ENCODE data around the gene GALNTL6. TPM values are rescaled to one million over a fixed set of nuclear protein-coding genes. Genes with fewer than 3 reads are reported as not detected.

The GALNTL6 gene
- total RNA-seq, 1 donor from 2014 or later = not detected

GRCh38 chr4:172838111-172838510 is 1024.9 kb downstream of the GALNTL6 start:
- Mint-ChIP-seq H3K4me3 (no peak overlapping the region), H3K9me3 (no peaks in the 10 kb centered on the region), H3K27ac (no peak overlapping the region), H3K4me1 (no peaks in the 10 kb centered on the region), H3K36me3 (ENCODE audit: low read depth) (no peaks in the 10 kb centered on the region), H3K27me3 (no peaks in the 10 kb centered on the region)
- intact Hi-C loops (cut with micrococcal nuclease) = no loop called here
- DNase-seq = no peak

GRCh38 chr4:172838943-172839342 is 1025.7 kb downstream of the GALNTL6 start:
- Mint-ChIP-seq H3K4me1 (no peaks in the 10 kb centered on the region), H3K27me3 (no peaks in the 10 kb centered on the region), H3K36me3 (ENCODE audit: low read depth) (no peaks in the 10 kb centered on the region), H3K27ac (no peak overlapping the region), H3K4me3 (no peak overlapping the region), H3K9me3 (no peaks in the 10 kb centered on the region)
- no peak for DNase-seq
- intact Hi-C loops (cut with micrococcal nuclease) = no loop called here

GRCh38 chr4:172842779-172843178 is 1029.6 kb downstream of the GALNTL6 start:
- Mint-ChIP-seq H3K4me3 (no peak overlapping the region), H3K4me1 (no peaks in the 10 kb centered on the region), H3K9me3 (no peaks in the 10 kb centered on the region), H3K27me3 (no peaks in the 10 kb centered on the region), H3K27ac (no peak overlapping the region), H3K36me3 (ENCODE audit: low read depth) (no peaks in the 10 kb centered on the region)
- intact Hi-C loops (cut with micrococcal nuclease) = no loop called here
- no peak for DNase-seq

GRCh38 chr4:172843192-172843591 is 1030.0 kb downstream of the GALNTL6 start:
- no peak overlapping the region for H3K27ac Mint-ChIP-seq
- H3K36me3 Mint-ChIP-seq (ENCODE audit: low read depth) = no peaks in the 10 kb centered on the region
- no peaks in the 10 kb centered on the region for H3K9me3 Mint-ChIP-seq
- H3K27me3 Mint-ChIP-seq = no peaks in the 10 kb centered on the region
- H3K4me3 Mint-ChIP-seq = no peak overlapping the region
- DNase-seq = no peak
- intact Hi-C loops (cut with micrococcal nuclease) = no loop called here
- H3K4me1 Mint-ChIP-seq = no peaks in the 10 kb centered on the region

GRCh38 chr4:172844556-172844955 is 1031.4 kb downstream of the GALNTL6 start:
- no peak overlapping the region for H3K27ac Mint-ChIP-seq
- no peaks in the 10 kb centered on the region for H3K36me3 Mint-ChIP-seq (ENCODE audit: low read depth)
- H3K4me3 Mint-ChIP-seq = no peak overlapping the region
- no peaks in the 10 kb centered on the region for H3K4me1 Mint-ChIP-seq
- no peaks in the 10 kb centered on the region for H3K9me3 Mint-ChIP-seq
- H3K27me3 Mint-ChIP-seq = no peaks in the 10 kb centered on the region
- DNase-seq = no peak
- intact Hi-C loops (cut with micrococcal nuclease) = no loop called here

DNA sequence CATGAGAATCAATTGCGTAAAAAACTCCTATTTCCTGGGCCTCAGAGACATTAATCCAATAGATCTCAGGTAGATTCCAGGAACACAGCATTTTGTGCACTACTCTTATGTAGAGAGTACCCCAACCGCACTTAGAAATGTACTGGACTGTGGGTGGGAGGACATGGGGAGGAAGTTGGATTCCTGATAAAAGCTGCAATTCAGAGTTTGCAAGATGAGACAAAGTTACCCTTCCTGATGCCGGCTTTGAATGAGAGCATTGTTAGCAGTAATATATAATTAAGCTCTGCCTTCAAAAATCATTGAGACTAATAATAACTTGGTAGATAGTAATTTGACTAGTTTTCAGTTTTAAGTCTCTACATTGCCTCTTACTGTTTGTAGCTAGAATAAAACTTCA is 1032.1 kb downstream of the GALNTL6 start:
- Mint-ChIP-seq H3K27me3 (no peaks in the 10 kb centered on the region), H3K4me3 (no peak overlapping the region), H3K36me3 (ENCODE audit: low read depth) (no peaks in the 10 kb centered on the region), H3K4me1 (no peaks in the 10 kb centered on the region), H3K9me3 (no peaks in the 10 kb centered on the region), H3K27ac (no peak overlapping the region)
- intact Hi-C loops (cut with micrococcal nuclease) = no loop called here
- DNase-seq = no peak

DNA sequence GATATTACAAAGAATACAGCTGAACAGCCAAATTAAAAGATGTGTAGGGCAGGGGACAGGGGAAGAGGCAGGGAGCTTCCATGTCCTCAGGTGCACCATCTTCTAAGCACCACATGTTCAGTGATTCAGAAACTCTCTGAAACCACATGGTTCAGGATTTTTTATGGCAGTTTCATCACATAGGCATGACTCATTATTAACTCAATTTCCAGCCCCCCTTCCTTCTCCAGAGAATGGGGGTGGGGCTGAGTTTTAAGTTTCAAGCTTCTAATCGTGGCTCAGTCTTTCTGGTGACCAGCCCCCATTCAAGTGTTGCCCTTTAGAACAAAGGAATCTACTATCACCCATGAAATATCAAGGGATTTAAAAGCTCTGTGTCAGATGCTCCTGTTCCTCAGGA is 1037.6 kb downstream of the GALNTL6 start:
- intact Hi-C loops (cut with micrococcal nuclease) = no loop called here
- Mint-ChIP-seq H3K27ac (no peak overlapping the region), H3K27me3 (no peaks in the 10 kb centered on the region), H3K36me3 (ENCODE audit: low read depth) (no peaks in the 10 kb centered on the region), H3K4me1 (no peaks in the 10 kb centered on the region), H3K4me3 (no peak overlapping the region), H3K9me3 (no peaks in the 10 kb centered on the region)
- DNase-seq = no peak

DNA sequence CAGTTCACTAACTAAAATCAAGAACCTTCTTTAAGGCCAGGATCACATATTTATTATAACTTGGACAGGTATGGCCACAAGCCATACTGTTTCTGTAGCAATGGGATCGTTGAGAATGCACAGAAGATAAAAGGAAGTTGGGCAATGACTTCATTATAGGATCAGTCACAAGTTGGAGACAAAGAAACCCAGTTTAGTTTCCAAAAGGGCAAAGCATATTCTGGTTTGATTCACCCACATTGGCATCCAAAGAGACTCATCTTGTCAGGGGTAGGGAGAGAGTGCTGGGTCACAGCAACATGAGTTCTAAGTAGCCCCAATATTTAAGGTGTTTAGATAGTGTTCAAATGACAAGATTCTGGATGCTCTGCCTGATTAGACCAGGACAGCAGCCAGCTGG is 1038.3 kb downstream of the GALNTL6 start:
- intact Hi-C loops (cut with micrococcal nuclease) = no loop called here
- no peak overlapping the region for H3K27ac Mint-ChIP-seq
- H3K4me3 Mint-ChIP-seq = no peak overlapping the region
- H3K9me3 Mint-ChIP-seq = no peaks in the 10 kb centered on the region
- no peaks in the 10 kb centered on the region for H3K27me3 Mint-ChIP-seq
- no peaks in the 10 kb centered on the region for H3K36me3 Mint-ChIP-seq (ENCODE audit: low read depth)
- no peak for DNase-seq
- no peaks in the 10 kb centered on the region for H3K4me1 Mint-ChIP-seq

DNA sequence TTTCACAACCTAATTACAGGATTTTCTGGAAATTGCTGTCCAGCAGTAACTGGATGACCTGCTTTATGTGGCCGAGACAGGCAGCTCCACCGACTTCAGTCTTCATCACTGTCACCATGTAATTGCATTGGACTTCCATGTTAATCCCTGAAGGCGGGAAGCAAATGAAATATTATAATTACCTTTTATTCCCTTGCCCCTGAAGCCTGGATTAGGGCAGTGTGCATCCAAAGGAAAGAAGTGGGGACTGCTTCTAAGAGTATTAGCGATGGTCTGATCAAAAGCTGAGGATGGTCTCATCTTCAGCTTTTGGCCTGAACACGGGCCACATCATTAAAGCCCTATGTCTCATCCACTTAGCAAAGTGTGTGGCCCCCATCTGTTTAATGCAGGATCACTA is 1043.8 kb downstream of the GALNTL6 start:
- Mint-ChIP-seq H3K9me3 (no peaks in the 10 kb centered on the region), H3K36me3 (ENCODE audit: low read depth) (no peaks in the 10 kb centered on the region), H3K4me3 (no peak overlapping the region), H3K27ac (no peak overlapping the region), H3K27me3 (no peaks in the 10 kb centered on the region), H3K4me1 (no peaks in the 10 kb centered on the region)
- DNase-seq = peak; percentile 27
- intact Hi-C loops (cut with micrococcal nuclease) = no loop called here

DNA sequence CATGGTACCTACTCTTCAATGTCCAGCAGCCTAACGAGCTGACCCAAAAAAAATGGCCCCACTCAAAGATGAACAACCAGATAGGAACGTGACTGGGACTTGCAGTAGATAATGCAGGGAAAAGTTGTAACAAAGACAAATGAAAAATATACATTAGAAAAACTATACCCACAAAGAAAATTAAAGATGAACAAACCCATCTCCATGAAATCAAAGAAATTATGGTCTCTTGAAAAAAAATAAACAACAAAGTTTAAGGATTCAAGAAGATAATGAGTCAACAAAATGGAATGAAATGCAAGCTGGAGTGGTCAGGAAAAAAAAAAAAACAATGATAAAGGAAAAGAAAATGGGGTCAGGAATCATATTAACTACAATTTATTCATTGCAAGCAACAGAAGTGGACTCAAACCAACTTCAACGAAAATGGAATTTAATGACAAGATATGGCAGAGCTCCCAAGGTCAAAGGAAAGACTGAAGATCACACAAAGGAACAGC is 1045.6 kb downstream of the GALNTL6 start:
- no peak for DNase-seq
- H3K4me1 Mint-ChIP-seq = no peaks in the 10 kb centered on the region
- H3K4me3 Mint-ChIP-seq = no peak overlapping the region
- intact Hi-C loops (cut with micrococcal nuclease) = no loop called here
- H3K9me3 Mint-ChIP-seq = no peaks in the 10 kb centered on the region
- H3K27ac Mint-ChIP-seq = no peak overlapping the region
- H3K27me3 Mint-ChIP-seq = no peaks in the 10 kb centered on the region
- H3K36me3 Mint-ChIP-seq (ENCODE audit: low read depth) = no peaks in the 10 kb centered on the region

DNA sequence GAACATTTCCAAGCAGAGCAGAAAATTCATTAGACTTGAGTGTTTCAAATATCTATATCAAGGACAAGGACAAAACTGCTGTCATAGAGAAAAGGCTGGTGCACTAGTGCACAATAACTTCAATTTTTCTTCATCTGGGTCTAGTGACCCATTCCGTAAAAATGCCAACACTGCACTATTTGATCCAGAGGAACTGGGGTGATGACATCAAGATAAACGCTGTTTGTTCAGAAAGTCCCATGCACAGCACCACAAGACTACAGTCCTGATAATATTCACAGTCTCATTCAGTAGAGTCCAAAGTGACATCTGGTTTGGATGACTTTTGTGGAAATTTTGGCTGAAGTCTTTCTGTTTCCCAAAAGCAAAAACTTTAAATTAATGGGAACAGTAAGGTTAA is 1051.9 kb downstream of the GALNTL6 start:
- no peak overlapping the region for H3K4me3 Mint-ChIP-seq
- no peaks in the 10 kb centered on the region for H3K9me3 Mint-ChIP-seq
- intact Hi-C loops (cut with micrococcal nuclease) = no loop called here
- no peak overlapping the region for H3K27ac Mint-ChIP-seq
- peak; percentile 36 for DNase-seq
- no peaks in the 10 kb centered on the region for H3K4me1 Mint-ChIP-seq
- no peaks in the 10 kb centered on the region for H3K27me3 Mint-ChIP-seq
- no peaks in the 10 kb centered on the region for H3K36me3 Mint-ChIP-seq (ENCODE audit: low read depth)

DNA sequence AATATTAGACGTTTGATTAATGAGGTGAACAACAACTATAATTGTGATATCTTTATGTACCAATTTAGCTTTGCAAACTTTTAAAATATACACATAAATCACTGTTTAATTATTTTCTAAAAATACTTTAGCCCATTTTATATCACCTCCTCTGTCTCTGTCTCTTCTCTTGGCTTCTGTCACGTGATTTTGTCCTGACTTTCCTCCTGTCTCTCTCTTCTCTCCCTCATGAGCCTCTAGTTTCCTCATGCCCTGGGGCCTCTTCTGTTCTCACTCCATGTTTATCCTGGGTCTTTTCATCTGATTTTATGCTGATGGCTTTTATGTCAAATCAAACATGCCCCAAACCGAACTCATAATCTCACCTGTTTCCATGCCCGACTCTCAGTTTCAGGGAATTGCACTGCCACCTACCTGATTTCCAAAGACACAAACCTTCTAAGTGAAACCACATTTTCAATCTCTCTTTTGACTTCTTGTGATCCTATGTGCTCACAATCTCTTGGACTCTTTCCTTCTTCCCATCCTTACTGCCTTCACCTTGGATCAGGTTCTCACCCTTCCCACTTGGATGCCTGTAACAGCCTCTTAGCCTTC is 1052.4 kb downstream of the GALNTL6 start:
- intact Hi-C loops (cut with micrococcal nuclease) = no loop called here
- no peaks in the 10 kb centered on the region for H3K4me1 Mint-ChIP-seq
- H3K9me3 Mint-ChIP-seq = no peaks in the 10 kb centered on the region
- no peak overlapping the region for H3K4me3 Mint-ChIP-seq
- no peaks in the 10 kb centered on the region for H3K27me3 Mint-ChIP-seq
- DNase-seq = peak; percentile 20
- no peaks in the 10 kb centered on the region for H3K36me3 Mint-ChIP-seq (ENCODE audit: low read depth)
- no peak overlapping the region for H3K27ac Mint-ChIP-seq

GRCh38 chr4:172866421-172866820 is 1053.2 kb downstream of the GALNTL6 start:
- H3K27me3 Mint-ChIP-seq = no peaks in the 10 kb centered on the region
- no peaks in the 10 kb centered on the region for H3K4me1 Mint-ChIP-seq
- intact Hi-C loops (cut with micrococcal nuclease) = no loop called here
- no peak for DNase-seq
- H3K9me3 Mint-ChIP-seq = no peaks in the 10 kb centered on the region
- H3K27ac Mint-ChIP-seq = no peak overlapping the region
- no peak overlapping the region for H3K4me3 Mint-ChIP-seq
- H3K36me3 Mint-ChIP-seq (ENCODE audit: low read depth) = no peaks in the 10 kb centered on the region

- no peaks in the 10 kb centered on the region for H3K36me3 Mint-ChIP-seq (ENCODE audit: low read depth)
- H3K4me1 Mint-ChIP-seq = no peaks in the 10 kb centered on the region
- DNase-seq = no peak
- no peaks in the 10 kb centered on the region for H3K27me3 Mint-ChIP-seq
- no peaks in the 10 kb centered on the region for H3K9me3 Mint-ChIP-seq
- H3K4me3 Mint-ChIP-seq = no peak overlapping the region
- no peak overlapping the region for H3K27ac Mint-ChIP-seq
- intact Hi-C loops (cut with micrococcal nuclease) = no loop called here
Measured at GRCh38 chr4:172867835-172868234, 1054.6 kb downstream of the GALNTL6 start.

DNA sequence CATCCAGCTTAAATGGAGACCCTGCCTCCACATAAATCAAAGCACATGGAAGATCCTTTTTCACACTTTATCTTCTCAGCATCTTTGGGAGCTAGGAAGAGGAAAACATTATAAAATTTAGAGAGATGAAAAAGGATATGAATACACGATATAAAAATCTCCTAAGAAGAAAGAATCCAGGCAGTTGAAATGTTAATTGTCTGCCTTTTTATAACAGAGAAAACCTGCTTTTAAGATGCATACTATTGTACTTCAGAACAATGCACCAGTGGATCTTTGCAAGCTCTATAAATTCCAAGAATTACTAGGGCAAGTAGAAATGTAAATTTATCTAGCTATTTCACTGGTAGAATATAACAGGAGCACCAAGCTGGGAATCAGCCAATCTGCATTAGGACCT is 1055.1 kb downstream of the GALNTL6 start:
- intact Hi-C loops (cut with micrococcal nuclease) = no loop called here
- Mint-ChIP-seq H3K27me3 (no peaks in the 10 kb centered on the region), H3K9me3 (no peaks in the 10 kb centered on the region), H3K27ac (no peak overlapping the region), H3K36me3 (ENCODE audit: low read depth) (no peaks in the 10 kb centered on the region), H3K4me1 (no peaks in the 10 kb centered on the region), H3K4me3 (no peak overlapping the region)
- no peak for DNase-seq

Measured in activated CD4-positive, alpha-beta T cell treated with anti-CD3 and anti-CD28 coated beads, Interleukin-2, amount 10 ng/mL, durations not matched to agents 24 days and 14 days (primary cell).